Endodermal cell (in vitro differentiated cells): ENCODE data around the gene DDX49. TPM values are rescaled to one million over a fixed set of nuclear protein-coding genes. Genes with fewer than 3 reads are reported as not detected.

Experiments
- DNase-seq: peaks from one replicate; pipeline ENCODE4 v3.0.0-alpha.2; 2017
- H3K27ac ChIP-seq: 2 replicates; pipeline ENCODE4 v1.5.1; 2013; ENCODE audit warnings: mild to moderate bottlenecking, low read depth, low read length, moderate library complexity
- H3K27me3 ChIP-seq: 2 replicates; pipeline ENCODE4 v1.6.1; 2013; ENCODE audit warnings: mild to moderate bottlenecking, low read length, moderate library complexity; ENCODE audit not compliant: insufficient read depth, control insufficient read depth, poor library complexity, severe bottlenecking
- H3K36me3 ChIP-seq: 2 replicates; pipeline ENCODE4 v1.7.0; 2013; ENCODE audit warnings: mild to moderate bottlenecking, low read length, moderate library complexity; ENCODE audit not compliant: control insufficient read depth, insufficient read depth
- H3K4me1 ChIP-seq: one replicate; pipeline ENCODE4 v1.7.0; 2013; ENCODE audit warnings: low read length; ENCODE audit not compliant: control insufficient read depth, insufficient read depth
- H3K4me3 ChIP-seq: 2 replicates; pipeline ENCODE4 v1.5.1; 2013; ENCODE audit warnings: mild to moderate bottlenecking, low read length, moderate library complexity
- H3K9ac ChIP-seq: 2 replicates; pipeline ENCODE4 v1.6.1; 2013; ENCODE audit warnings: mild to moderate bottlenecking, low read length, moderate library complexity; ENCODE audit not compliant: poor library complexity, severe bottlenecking; ENCODE audit errors: extremely low read depth
- H3K9me3 ChIP-seq: 2 replicates; pipeline ENCODE4 v1.6.1; 2013; ENCODE audit warnings: mild to moderate bottlenecking, low read length, moderate library complexity; ENCODE audit not compliant: control insufficient read depth
- H3K27ac Mint-ChIP-seq: 2 replicates; pipeline ENCODE4 v1.8.0; 2020; ENCODE audit warnings: mixed read lengths
- H3K27me3 Mint-ChIP-seq: 2 replicates; pipeline ENCODE4 v1.8.0; 2021; ENCODE audit warnings: mild to moderate bottlenecking, mixed read lengths; ENCODE audit not compliant: insufficient read depth
- H3K36me3 Mint-ChIP-seq: 2 replicates; pipeline ENCODE4 v1.8.0; 2020; ENCODE audit warnings: low read depth, mixed read lengths
- H3K4me1 Mint-ChIP-seq: 2 replicates; pipeline ENCODE4 v1.8.0; 2020; ENCODE audit warnings: mixed read lengths
- H3K4me3 Mint-ChIP-seq: 2 replicates; pipeline ENCODE4 v1.8.0; 2020; ENCODE audit warnings: mild to moderate bottlenecking, moderate library complexity, mixed read lengths
- H3K9me3 Mint-ChIP-seq: 2 replicates; pipeline ENCODE4 v1.8.0; 2020; ENCODE audit warnings: mild to moderate bottlenecking, mixed read lengths
- WGBS, 2 experiments: methylation state at CpG; one replicate each; pipeline versions ENCODE4 v1.1.5 to v1.1.7; 2013; ENCODE audit warnings: missing lambda C conversion rate in 2 of 2, mixed read lengths in 1 of 2; ENCODE audit not compliant: insufficient coverage in 1 of 2, insufficient read length in 1 of 2; 5-methylcytosine and 5-hydroxymethylcytosine counted together
- long read RNA-seq, 4 experiments: library from polyadenylated mRNA in 2 of 4; library from RNA in 1 of 4; library from capped mRNA in 1 of 4; stranded (forward) in 3 of 4; unstranded in 1 of 4; transcript quantifications; one replicate each; pipeline ENCODE4 v2.0.0, GENCODE V29; 2020 to 2021; ENCODE audit warnings: inconsistent platforms in 1 of 4
- polyA plus RNA-seq, 2 experiments: library from polyadenylated mRNA; stranded (reverse); fragments of 50-300 nt; gene quantifications; one replicate each; pipeline ENCODE4 v1.2.3, GENCODE V29; 2013
- total RNA-seq, 2 donors: library from RNA; stranded (reverse); fragmentation: NEBNext Ultra II Directional in 1 of 2; extraction: Animal tissue kit (Norgen Biotek cat#: 25700) in 1 of 2; gene quantifications; 2 replicates in 1 of 2; 3 replicates in 1 of 2; pipeline ENCODE4 v1.2.1, GENCODE V29; 2021
- TF ChIP-seq, protein P1 (sequence below): fragments of 200-600 bp; sonication (generic); conservative IDR thresholded peaks from 2 replicates; pipeline ENCODE4 v1.5.0; 2021; ENCODE audit warnings: antibody characterized with exemption, mild to moderate bottlenecking

Gene DDX49, protein sequence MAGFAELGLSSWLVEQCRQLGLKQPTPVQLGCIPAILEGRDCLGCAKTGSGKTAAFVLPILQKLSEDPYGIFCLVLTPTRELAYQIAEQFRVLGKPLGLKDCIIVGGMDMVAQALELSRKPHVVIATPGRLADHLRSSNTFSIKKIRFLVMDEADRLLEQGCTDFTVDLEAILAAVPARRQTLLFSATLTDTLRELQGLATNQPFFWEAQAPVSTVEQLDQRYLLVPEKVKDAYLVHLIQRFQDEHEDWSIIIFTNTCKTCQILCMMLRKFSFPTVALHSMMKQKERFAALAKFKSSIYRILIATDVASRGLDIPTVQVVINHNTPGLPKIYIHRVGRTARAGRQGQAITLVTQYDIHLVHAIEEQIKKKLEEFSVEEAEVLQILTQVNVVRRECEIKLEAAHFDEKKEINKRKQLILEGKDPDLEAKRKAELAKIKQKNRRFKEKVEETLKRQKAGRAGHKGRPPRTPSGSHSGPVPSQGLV
- 10 to 100 TPM; 30.4 to 37.9 TPM for total RNA-seq
- 23.5 TPM for polyA plus RNA-seq (2013, experiment 1 of 2)
- polyA plus RNA-seq (2013, experiment 2 of 2): 23.6 TPM
- long read RNA-seq, experiment 1, transcript DDX49-201 (13 exons, 1,830 nt): major isoform, 5 of 15 reads
- long read RNA-seq, experiment 1, partial matches to known transcripts: 6 of 15 reads
- long read RNA-seq, experiment 1, other reads (novel, unspliced or antisense): 1 of 15 reads
- long read RNA-seq, experiment 2, transcript DDX49-201 (13 exons, 1,830 nt): major isoform, 30 of 42 reads
- long read RNA-seq, experiment 2, partial matches to known transcripts: 1 of 42 reads
- long read RNA-seq, experiment 2, other reads (novel, unspliced or antisense): 4 of 42 reads
- long read RNA-seq, experiment 3, transcript DDX49-214 (14 exons, 1,912 nt): minor isoform, 10 of 240 reads
- long read RNA-seq, experiment 3, transcript DDX49-213 (13 exons, 1,691 nt): minor isoform, 7 of 240 reads
- long read RNA-seq, experiment 3, transcript DDX49-201 (13 exons, 1,830 nt): major isoform, 196 of 240 reads
- long read RNA-seq, experiment 3, partial matches to known transcripts: 9 of 240 reads
- long read RNA-seq, experiment 3, other reads (novel, unspliced or antisense): 18 of 240 reads
- long read RNA-seq, experiment 4, transcript DDX49-213 (13 exons, 1,691 nt): minor isoform, 5 of 54 reads
- long read RNA-seq, experiment 4, transcript DDX49-201 (13 exons, 1,830 nt): major isoform, 40 of 54 reads
- long read RNA-seq, experiment 4, partial matches to known transcripts: 4 of 54 reads
- long read RNA-seq, experiment 4, other reads (novel, unspliced or antisense): 5 of 54 reads

DNA sequence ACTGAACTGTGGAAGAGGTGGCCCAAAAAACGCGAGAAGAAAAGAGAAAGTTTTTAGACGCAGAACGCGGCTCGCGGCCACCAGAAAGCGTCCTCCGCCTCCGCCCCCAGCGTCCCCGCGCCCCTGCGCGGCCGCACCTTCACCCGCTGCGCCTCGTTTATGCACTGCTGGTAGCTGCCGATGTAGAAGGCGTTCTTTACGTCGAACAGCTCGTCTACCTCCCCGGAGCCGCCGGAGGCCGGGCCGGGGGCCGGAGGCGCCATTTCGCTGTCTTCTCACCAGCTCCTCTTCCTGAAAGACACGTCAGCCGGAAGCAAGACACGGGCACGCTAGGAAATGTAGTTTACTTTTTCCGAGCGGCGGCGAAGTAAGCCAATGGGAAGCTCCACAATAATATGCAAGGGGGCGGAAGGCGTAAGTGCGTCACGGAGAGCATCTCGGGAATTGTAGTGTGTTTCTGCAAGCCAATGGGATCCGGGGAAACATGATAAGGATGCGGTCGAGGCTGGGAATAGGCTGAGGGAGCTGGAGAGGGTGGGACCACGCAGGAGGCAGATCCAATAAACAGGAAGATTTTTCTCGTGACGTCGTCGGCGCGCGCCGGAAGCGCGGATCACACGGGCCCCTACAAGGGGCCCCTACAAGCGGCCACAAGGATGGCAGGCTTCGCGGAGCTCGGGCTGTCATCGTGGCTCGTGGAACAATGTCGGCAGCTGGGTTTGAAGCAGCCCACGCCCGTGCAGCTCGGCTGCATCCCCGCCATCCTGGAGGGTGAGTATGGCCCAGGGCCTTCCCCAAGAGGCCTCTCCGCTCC lies at the start of gene DDX49, which contains the start of gene COPE:
Gene DDX49, plus strand, starts transcription at position 630 of the 814 bp plus-strand sequence. Its CDS starts 27 bp downstream, at position 657.
Gene COPE, minus strand, starts transcription at position 302 of the 814 bp plus-strand sequence. Its CDS starts 39 bp downstream, at position 263.
- Mint-ChIP-seq H3K27ac (peak within 1 kb of the TSS; percentile 94), H3K27me3 (no peaks in the 10 kb centered on the region), H3K36me3 (peaks cover 29% of the 10 kb centered on the region), H3K9me3 (no peaks in the 10 kb centered on the region), H3K4me1 (peaks cover 4% of the 10 kb centered on the region), H3K4me3 (peak within 1 kb of the TSS; percentile 95)
- Histone ChIP-seq H3K4me3 (peak within 1 kb of the TSS; percentile 97), H3K9me3 (no peaks in the 10 kb centered on the region), H3K4me1 (no peaks in the 10 kb centered on the region), H3K9ac (peak within 1 kb of the TSS; percentile 98), H3K36me3 (peaks cover 20% of the 10 kb centered on the region), H3K27ac (peak within 1 kb of the TSS; percentile 73), H3K27me3 (no peaks in the 10 kb centered on the region)
- WGBS, 2 experiments: 0% methylated on average over 41 to 72 of the region's 72 CpGs
- peak; percentile 99 for DNase-seq
- TF ChIP-seq, protein P1, sequence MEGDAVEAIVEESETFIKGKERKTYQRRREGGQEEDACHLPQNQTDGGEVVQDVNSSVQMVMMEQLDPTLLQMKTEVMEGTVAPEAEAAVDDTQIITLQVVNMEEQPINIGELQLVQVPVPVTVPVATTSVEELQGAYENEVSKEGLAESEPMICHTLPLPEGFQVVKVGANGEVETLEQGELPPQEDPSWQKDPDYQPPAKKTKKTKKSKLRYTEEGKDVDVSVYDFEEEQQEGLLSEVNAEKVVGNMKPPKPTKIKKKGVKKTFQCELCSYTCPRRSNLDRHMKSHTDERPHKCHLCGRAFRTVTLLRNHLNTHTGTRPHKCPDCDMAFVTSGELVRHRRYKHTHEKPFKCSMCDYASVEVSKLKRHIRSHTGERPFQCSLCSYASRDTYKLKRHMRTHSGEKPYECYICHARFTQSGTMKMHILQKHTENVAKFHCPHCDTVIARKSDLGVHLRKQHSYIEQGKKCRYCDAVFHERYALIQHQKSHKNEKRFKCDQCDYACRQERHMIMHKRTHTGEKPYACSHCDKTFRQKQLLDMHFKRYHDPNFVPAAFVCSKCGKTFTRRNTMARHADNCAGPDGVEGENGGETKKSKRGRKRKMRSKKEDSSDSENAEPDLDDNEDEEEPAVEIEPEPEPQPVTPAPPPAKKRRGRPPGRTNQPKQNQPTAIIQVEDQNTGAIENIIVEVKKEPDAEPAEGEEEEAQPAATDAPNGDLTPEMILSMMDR: no peak

DNA sequence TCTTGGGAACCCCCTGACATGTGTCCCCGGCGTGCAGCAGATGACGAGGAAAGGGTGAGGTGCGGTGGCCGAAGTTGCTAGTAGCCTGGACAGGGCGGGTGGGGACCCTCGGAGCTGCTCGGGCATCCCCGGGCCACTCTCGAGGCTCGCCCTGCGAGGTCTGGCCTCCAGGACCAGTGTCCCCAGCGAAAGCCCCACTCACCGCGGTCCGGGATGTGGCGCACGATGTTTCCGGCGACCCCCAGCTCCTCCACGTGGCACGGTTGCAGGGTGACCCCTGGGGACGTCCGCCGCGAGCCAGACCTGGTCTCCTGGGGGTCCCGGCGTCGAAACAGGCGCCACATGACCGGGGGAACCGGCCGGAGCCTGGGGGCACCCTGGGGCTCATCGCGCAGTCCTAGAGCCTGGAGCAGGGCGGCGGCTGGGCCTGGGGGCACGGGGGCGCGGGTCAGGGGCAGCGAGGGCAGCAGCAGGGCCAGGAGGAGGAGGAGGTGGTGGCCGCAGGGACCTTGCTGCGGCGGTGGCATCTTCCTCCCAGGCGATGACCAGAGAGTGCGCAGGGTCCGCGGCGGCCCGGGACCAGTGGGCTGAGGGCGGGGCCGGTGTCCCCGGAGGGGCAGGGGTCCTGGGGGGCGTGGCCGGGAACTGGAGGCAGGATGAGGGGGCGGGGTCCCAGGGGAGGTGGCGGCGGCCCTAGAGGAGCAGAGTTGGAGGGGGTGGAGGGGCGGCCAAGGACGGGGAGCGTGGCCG lies 49.6 kb upstream of the DDX49 start:
- Histone ChIP-seq H3K36me3 (peaks cover 34% of the 10 kb centered on the region), H3K9me3 (no peaks in the 10 kb centered on the region), H3K27ac (no peak overlapping the region), H3K4me3 (no peak overlapping the region), H3K27me3 (no peaks in the 10 kb centered on the region), H3K4me1 (peaks cover 3% of the 10 kb centered on the region), H3K9ac (no peak overlapping the region)
- Mint-ChIP-seq H3K4me3 (no peak overlapping the region), H3K9me3 (no peaks in the 10 kb centered on the region), H3K27ac (no peak overlapping the region), H3K27me3 (no peaks in the 10 kb centered on the region), H3K36me3 (peaks cover 34% of the 10 kb centered on the region), H3K4me1 (peaks cover 16% of the 10 kb centered on the region)
- DNase-seq: peak; percentile 86
- 95 to 97% methylated on average over 33 to 61 of the region's 62 CpGs for WGBS, 2 experiments
- TF ChIP-seq, protein P1: no peak
